Measurements from ENCODE around the gene CACNA1C. TPM values are rescaled to one million over a fixed set of nuclear protein-coding genes. Genes with fewer than 3 reads are reported as not detected.

CACNA1C gene
- total RNA-seq, 1 donor from 2014 or later: 0.14 TPM

DNA sequence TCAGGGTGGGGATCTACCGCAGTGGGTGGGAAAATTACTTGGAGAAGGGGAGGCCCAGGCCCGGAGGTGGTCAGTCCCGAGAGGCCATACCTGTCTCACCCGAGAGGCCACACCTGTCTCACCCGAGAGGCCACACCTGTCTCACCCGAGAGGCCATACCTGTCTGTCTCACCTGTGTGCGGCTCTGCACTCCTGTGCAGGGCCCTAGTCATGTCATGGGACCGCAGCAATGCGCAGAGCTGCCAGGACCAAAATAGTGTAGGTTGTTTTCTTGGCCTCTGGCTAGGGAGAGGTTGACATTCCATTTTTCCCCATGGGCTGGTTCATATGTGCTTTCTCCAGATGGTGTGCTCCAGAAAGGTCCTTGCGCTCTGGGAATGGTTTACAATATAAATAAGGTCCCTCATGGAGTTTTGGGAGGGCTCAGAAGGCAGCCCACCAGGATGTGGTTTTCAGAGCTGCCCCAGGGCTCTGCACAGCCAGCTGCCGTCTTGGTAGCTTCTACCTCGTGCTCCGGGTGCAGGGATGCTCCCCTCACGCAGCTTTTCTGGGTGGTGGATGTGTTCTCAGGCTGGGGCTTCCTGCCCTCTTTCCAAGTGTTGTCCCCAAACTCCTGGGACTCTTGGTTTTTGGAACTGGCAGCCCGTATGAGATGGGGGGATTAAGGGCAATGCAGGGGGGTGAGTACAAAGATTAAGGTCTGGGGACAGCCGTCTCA, 58.2 kb downstream of the CACNA1C start:
- H3K36me3 Mint-ChIP-seq (ENCODE audit: low read depth): no peaks in the 10 kb centered on the region
- H3K27me3 Mint-ChIP-seq (ENCODE audit: low read depth): no peaks in the 10 kb centered on the region
- no peaks in the 10 kb centered on the region for H3K4me1 Mint-ChIP-seq (ENCODE audit: low read depth)
- no peak overlapping the region for H3K27ac Mint-ChIP-seq
- DNase-seq (ENCODE audit: low spot score): no peak
- H3K9me3 Mint-ChIP-seq: no peaks in the 10 kb centered on the region
- no peak overlapping the region for H3K4me3 Mint-ChIP-seq (ENCODE audit: low read depth)
- intact Hi-C loops (cut with micrococcal nuclease): no loop called here

GRCh38 chr12:2111826-2112225, 59.0 kb downstream of the CACNA1C start:
- Mint-ChIP-seq H3K4me1 (ENCODE audit: low read depth) (no peaks in the 10 kb centered on the region), H3K27me3 (ENCODE audit: low read depth) (no peaks in the 10 kb centered on the region), H3K36me3 (ENCODE audit: low read depth) (no peaks in the 10 kb centered on the region), H3K27ac (no peak overlapping the region), H3K4me3 (ENCODE audit: low read depth) (no peak overlapping the region), H3K9me3 (no peaks in the 10 kb centered on the region)
- intact Hi-C loops (cut with micrococcal nuclease): no loop called here
- no peak for DNase-seq (ENCODE audit: low spot score)

GRCh38 chr12:2112401-2112800, 59.6 kb downstream of the CACNA1C start:
- intact Hi-C loops (cut with micrococcal nuclease): no loop called here
- Mint-ChIP-seq H3K27ac (no peak overlapping the region), H3K27me3 (ENCODE audit: low read depth) (no peaks in the 10 kb centered on the region), H3K4me1 (ENCODE audit: low read depth) (no peaks in the 10 kb centered on the region), H3K4me3 (ENCODE audit: low read depth) (no peak overlapping the region), H3K9me3 (no peaks in the 10 kb centered on the region), H3K36me3 (ENCODE audit: low read depth) (no peaks in the 10 kb centered on the region)
- DNase-seq (ENCODE audit: low spot score): no peak

DNA sequence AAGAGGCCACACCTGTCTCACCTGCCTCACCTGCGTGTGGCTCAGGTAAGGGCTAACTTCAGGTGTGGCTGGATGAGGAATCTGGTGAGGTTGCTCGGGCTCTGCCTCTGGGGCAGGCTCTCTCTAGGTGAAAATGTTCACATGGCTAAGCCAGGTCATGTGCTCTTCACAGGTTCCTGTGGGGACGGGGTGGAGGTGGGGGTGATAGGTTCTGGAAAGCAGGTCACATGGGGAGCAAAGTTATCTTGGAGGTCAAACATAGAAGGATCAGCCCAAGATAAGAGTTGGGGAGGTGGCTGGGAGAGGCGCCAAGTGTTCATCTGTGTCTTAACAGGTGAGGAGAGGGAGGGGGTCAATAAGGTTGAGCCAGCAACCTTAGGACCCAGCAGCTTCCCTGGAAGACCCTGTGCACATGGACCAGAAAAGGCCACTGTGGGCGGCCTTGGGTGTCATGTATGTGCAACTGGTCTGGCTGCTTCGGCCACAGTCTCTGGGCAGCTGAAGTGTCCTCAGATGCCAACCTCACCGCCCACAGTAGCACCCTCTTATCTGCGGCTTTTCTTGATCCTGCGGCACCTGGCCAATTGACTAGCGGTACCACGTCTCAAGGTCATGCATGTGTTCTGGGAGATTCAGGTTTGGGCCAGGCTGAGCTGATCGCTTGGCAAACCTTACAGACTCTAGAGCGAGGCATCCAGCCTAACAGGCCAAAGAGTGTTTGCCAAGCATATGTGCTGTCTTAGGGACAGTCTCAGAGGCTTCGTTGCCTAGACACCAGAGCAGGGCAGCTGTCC, 60.5 kb downstream of the CACNA1C start:
- H3K27me3 Mint-ChIP-seq (ENCODE audit: low read depth): no peaks in the 10 kb centered on the region
- intact Hi-C loops (cut with micrococcal nuclease): no loop called here
- H3K9me3 Mint-ChIP-seq: no peaks in the 10 kb centered on the region
- no peaks in the 10 kb centered on the region for H3K36me3 Mint-ChIP-seq (ENCODE audit: low read depth)
- no peak overlapping the region for H3K27ac Mint-ChIP-seq
- no peak for DNase-seq (ENCODE audit: low spot score)
- H3K4me1 Mint-ChIP-seq (ENCODE audit: low read depth): no peaks in the 10 kb centered on the region
- H3K4me3 Mint-ChIP-seq (ENCODE audit: low read depth): no peak overlapping the region

- intact Hi-C loops (cut with micrococcal nuclease): no loop called here
- Mint-ChIP-seq H3K36me3 (ENCODE audit: low read depth) (no peaks in the 10 kb centered on the region), H3K9me3 (no peaks in the 10 kb centered on the region), H3K4me3 (ENCODE audit: low read depth) (no peak overlapping the region), H3K27ac (no peak overlapping the region), H3K27me3 (ENCODE audit: low read depth) (no peaks in the 10 kb centered on the region), H3K4me1 (ENCODE audit: low read depth) (no peaks in the 10 kb centered on the region)
- DNase-seq (ENCODE audit: low spot score): no peak
Observed at GRCh38 chr12:2114071-2114470, 61.3 kb downstream of the CACNA1C start.

DNA sequence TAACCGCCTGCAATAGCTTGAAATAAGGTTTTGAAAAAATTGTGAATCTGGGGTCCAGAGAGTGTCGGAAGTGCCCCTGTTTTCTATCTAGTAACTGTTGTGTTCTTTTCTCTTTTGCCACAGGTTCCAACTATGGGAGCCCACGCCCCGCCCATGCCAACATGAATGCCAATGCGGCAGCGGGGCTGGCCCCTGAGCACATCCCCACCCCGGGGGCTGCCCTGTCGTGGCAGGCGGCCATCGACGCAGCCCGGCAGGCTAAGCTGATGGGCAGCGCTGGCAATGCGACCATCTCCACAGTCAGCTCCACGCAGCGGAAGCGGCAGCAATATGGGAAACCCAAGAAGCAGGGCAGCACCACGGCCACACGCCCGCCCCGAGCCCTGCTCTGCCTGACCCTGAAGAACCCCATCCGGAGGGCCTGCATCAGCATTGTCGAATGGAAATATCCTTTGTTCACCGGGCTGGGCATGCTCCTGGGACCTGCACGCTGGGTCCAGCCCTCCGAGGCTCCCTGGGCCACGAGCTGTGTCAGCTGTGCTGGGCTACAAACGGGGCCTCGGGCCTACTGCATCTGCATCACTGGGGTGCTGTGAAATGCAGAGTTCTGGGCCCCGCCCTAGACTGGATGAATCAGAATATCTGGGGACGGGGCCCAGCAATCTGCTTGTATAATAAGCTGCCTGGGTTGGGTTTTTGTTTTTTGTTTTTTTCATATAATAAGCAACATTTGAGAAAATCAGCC, 62.5 kb downstream of the CACNA1C start:
- H3K36me3 Mint-ChIP-seq (ENCODE audit: low read depth): no peaks in the 10 kb centered on the region
- intact Hi-C loops (cut with micrococcal nuclease): no loop called here
- no peaks in the 10 kb centered on the region for H3K27me3 Mint-ChIP-seq (ENCODE audit: low read depth)
- no peaks in the 10 kb centered on the region for H3K9me3 Mint-ChIP-seq
- no peak overlapping the region for H3K27ac Mint-ChIP-seq
- no peaks in the 10 kb centered on the region for H3K4me1 Mint-ChIP-seq (ENCODE audit: low read depth)
- no peak overlapping the region for H3K4me3 Mint-ChIP-seq (ENCODE audit: low read depth)
- DNase-seq (ENCODE audit: low spot score): no peak

- Mint-ChIP-seq H3K36me3 (ENCODE audit: low read depth) (no peaks in the 10 kb centered on the region), H3K27me3 (ENCODE audit: low read depth) (no peaks in the 10 kb centered on the region), H3K9me3 (no peaks in the 10 kb centered on the region), H3K4me1 (ENCODE audit: low read depth) (no peaks in the 10 kb centered on the region), H3K27ac (no peak overlapping the region), H3K4me3 (ENCODE audit: low read depth) (no peak overlapping the region)
- DNase-seq (ENCODE audit: low spot score): no peak
- intact Hi-C loops (cut with micrococcal nuclease): no loop called here
Observed at GRCh38 chr12:2117541-2117940, 64.8 kb downstream of the CACNA1C start.

DNA sequence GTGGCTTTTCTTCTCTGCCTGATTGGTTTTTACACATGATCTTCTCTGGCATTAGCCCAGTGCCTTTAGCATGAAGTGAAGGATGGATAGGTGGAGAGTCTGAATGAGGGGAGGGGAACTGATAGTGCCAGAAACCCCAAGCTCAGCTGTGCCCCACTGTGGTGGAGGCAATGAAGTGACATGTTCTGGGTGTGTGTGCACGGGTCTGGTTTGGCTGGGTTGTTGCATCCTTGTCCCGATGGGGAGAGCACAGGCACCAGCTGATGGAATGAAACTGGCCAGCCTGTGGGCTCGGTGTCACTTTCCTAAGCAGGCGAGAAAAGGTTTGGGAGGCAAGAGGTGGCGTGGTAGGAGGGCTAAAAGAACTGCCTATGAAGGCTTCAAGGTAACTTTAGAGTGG, 65.3 kb downstream of the CACNA1C start:
- H3K27me3 Mint-ChIP-seq (ENCODE audit: low read depth): no peaks in the 10 kb centered on the region
- H3K36me3 Mint-ChIP-seq (ENCODE audit: low read depth): no peaks in the 10 kb centered on the region
- intact Hi-C loops (cut with micrococcal nuclease): no loop called here
- DNase-seq (ENCODE audit: low spot score): no peak
- no peak overlapping the region for H3K27ac Mint-ChIP-seq
- no peaks in the 10 kb centered on the region for H3K9me3 Mint-ChIP-seq
- no peak overlapping the region for H3K4me3 Mint-ChIP-seq (ENCODE audit: low read depth)
- no peaks in the 10 kb centered on the region for H3K4me1 Mint-ChIP-seq (ENCODE audit: low read depth)

GRCh38 chr12:2118481-2119255, 65.9 kb downstream of the CACNA1C start:
- no peaks in the 10 kb centered on the region for H3K36me3 Mint-ChIP-seq (ENCODE audit: low read depth)
- H3K4me1 Mint-ChIP-seq (ENCODE audit: low read depth): no peaks in the 10 kb centered on the region
- no peaks in the 10 kb centered on the region for H3K9me3 Mint-ChIP-seq
- intact Hi-C loops (cut with micrococcal nuclease): no loop called here
- H3K27ac Mint-ChIP-seq: no peak overlapping the region
- no peak overlapping the region for H3K4me3 Mint-ChIP-seq (ENCODE audit: low read depth)
- DNase-seq (ENCODE audit: low spot score): no peak
- no peaks in the 10 kb centered on the region for H3K27me3 Mint-ChIP-seq (ENCODE audit: low read depth)

DNA sequence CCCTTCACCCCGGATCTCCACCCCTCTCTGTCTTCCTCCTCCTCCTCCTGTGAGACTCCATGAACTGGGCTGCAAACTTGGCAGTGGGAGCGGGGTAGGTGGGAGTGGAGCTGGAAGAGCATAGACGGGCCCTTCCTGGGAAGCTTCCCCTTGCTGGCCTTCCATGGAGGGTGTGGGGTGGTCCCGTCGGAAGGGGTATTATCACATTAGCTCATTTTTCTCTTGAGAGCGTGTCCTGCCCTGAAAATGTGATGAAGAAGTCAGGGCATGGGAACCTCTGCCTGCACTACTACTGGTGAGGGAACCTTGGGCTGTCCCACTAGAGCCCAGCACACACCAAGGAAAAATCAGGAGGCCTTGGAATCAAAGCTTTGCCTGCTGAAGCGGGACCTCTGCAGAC, 66.5 kb downstream of the CACNA1C start:
- Mint-ChIP-seq H3K27me3 (ENCODE audit: low read depth) (no peaks in the 10 kb centered on the region), H3K27ac (no peak overlapping the region), H3K4me3 (ENCODE audit: low read depth) (no peak overlapping the region), H3K9me3 (no peaks in the 10 kb centered on the region), H3K36me3 (ENCODE audit: low read depth) (no peaks in the 10 kb centered on the region), H3K4me1 (ENCODE audit: low read depth) (no peaks in the 10 kb centered on the region)
- intact Hi-C loops (cut with micrococcal nuclease): no loop called here
- DNase-seq (ENCODE audit: low spot score): no peak

DNA sequence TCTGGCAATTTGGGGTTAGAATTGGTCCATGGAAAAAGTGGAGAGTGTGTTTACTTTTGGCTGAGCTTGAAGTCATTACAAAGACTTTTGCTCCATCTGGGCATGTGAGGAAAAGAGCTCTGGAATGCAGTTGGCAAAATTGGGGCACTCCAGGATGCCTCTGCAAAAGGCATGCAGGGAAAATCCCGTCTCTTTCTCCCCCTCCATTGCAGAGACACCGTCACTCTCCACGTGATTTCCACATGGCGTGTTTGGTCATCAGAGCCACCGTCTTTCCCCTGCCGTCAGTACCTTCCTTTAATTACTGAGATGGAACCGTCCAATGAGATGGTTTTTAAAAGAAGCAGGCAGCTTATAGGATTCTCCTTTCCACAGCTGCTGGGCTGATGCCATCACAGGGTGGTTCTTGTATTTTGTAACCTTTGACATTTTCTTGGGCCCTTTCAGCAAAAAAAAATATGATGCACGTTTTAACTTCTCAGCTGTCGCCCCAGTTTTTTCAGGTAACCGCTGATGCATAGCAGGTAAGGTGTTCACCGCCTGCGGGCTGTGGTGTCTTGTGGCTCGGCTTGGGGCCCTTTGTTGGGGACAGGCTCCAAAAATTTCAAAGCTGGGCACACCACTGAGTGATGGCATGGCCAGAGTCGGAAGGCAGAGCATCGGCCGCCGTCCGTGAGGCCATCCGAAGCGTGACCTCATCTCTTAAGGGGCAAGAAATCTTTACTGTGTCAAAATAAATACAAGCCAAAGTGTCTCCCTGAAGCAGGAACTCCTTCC, 68.4 kb downstream of the CACNA1C start:
- H3K27me3 Mint-ChIP-seq (ENCODE audit: low read depth): no peaks in the 10 kb centered on the region
- intact Hi-C loops (cut with micrococcal nuclease): no loop called here
- no peaks in the 10 kb centered on the region for H3K36me3 Mint-ChIP-seq (ENCODE audit: low read depth)
- no peaks in the 10 kb centered on the region for H3K4me1 Mint-ChIP-seq (ENCODE audit: low read depth)
- DNase-seq (ENCODE audit: low spot score): no peak
- no peak overlapping the region for H3K27ac Mint-ChIP-seq
- H3K4me3 Mint-ChIP-seq (ENCODE audit: low read depth): no peak overlapping the region
- no peaks in the 10 kb centered on the region for H3K9me3 Mint-ChIP-seq

- no peak for DNase-seq (ENCODE audit: low spot score)
- H3K27me3 Mint-ChIP-seq (ENCODE audit: low read depth): no peaks in the 10 kb centered on the region
- H3K36me3 Mint-ChIP-seq (ENCODE audit: low read depth): no peaks in the 10 kb centered on the region
- no peaks in the 10 kb centered on the region for H3K9me3 Mint-ChIP-seq
- intact Hi-C loops (cut with micrococcal nuclease): no loop called here
- no peak overlapping the region for H3K27ac Mint-ChIP-seq
- H3K4me1 Mint-ChIP-seq (ENCODE audit: low read depth): no peaks in the 10 kb centered on the region
- no peak overlapping the region for H3K4me3 Mint-ChIP-seq (ENCODE audit: low read depth)
Observed at GRCh38 chr12:2124466-2125023, 71.8 kb downstream of the CACNA1C start.
